Islet of Langerhans (tissue), 1 donor: ENCODE data around the gene DOP1A.
"Not testable (repeated sequence)": the region's sequence is repeated elsewhere in the genome, so short reads cannot be mapped to it uniquely, and the experiment has no call there.

Experiments used
- FAIRE-seq: peaks from one replicate; lab custom pipeline; 2011; peaks lifted over from hg19 to GRCh38; lab: Jason Lieb, UNC

DOP1A gene

GRCh38 chr6:83155794-83156193 lies 88.3 kb downstream of the DOP1A start:
- FAIRE-seq = no peak

DNA sequence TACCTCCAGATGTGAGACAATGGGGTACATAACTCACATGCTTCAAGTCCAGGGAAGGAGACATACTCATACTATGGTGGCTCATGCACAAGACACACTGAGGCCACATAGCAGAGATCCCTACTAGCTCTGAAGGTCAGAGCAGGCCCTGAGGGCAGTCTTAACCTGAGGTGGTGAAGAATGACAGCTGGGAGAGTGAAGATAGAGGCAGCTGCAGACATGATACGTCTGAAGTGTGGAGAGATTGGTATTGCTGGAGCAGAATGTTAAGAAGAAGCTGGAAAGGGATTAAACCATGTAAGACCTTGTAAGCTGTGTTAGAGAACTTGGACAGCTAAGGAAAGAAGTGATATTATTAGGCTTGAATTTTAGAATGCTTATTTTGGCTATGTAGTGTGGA lies 92.7 kb downstream of the DOP1A start:
- no peak for FAIRE-seq

DNA sequence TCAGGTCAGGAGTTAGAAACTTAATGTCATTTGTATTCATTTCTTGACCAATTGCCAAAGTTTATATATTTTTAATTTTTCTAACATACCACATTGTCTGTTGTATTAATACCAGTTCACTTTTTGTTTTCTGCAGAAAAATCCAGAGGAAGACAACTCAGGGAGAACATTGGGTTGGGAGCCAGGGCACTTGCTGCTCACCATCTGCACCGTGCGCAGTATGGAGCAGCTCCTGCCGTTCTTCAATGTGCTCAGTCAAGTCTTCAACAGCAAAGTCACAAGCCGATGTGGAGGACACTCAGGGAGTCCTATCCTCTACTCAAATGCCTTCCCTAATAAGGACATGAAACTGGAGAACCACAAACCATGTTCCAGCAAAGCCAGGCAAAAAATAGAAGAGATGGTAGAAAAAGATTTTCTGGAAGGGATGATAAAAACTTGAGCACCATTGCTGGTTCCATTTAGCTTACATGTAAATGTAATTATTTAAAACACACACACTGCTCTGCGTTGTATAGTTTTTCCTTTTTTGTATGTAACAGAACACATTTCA lies 100.3 kb downstream of the DOP1A start:
- FAIRE-seq = no peak

- FAIRE-seq = no peak
Measured at GRCh38 chr6:83168556-83168955, 101.1 kb downstream of the DOP1A start.

DNA sequence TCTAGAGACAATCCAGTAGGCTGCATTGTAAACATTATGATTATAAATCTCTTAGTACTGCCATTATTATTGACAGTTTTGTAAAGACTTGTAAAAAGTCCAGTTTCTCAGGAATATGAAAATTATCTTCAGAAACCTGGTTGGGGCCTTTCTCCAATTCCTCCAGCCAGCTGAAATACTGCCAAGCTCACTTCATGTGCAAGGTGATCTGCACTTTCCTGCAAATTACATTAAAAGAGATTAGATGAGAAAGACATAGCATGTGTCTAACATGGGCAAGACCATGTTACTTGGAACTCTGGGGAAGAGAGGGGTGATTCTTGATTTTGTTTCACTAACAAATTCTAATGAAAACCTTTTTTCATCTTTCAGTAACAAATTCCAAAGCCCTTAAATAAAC lies 101.6 kb downstream of the DOP1A start:
- no peak for FAIRE-seq

GRCh38 chr6:83169511-83169910 lies 102.0 kb downstream of the DOP1A start:
- FAIRE-seq = no peak

GRCh38 chr6:83176246-83176645 lies 108.8 kb downstream of the DOP1A start:
- FAIRE-seq = no peak

DNA sequence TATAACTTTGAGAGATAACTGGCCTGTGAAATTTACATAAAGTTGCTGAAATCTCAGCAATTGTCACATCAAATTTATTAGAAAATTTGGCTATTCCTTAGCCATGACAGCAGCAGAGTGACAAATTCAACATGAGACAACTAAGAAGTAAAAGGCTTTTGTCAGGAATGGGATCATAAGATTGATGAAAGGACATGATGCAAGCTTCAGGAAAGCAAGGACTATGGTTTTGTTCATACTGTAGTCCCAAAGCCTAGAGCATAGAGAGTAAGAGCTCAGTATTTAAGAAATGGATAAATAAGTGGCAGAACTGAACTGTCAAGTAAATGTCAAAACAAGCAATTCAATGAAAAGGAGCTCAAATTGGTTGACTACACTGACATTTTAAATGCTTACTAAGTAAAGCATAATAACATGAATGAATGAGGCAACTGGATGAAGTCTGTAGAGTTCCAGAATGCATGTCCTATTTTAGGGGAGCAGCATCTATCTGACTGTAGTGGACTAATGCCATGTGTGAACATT lies 113.0 kb downstream of the DOP1A start:
- FAIRE-seq = no peak

DNA sequence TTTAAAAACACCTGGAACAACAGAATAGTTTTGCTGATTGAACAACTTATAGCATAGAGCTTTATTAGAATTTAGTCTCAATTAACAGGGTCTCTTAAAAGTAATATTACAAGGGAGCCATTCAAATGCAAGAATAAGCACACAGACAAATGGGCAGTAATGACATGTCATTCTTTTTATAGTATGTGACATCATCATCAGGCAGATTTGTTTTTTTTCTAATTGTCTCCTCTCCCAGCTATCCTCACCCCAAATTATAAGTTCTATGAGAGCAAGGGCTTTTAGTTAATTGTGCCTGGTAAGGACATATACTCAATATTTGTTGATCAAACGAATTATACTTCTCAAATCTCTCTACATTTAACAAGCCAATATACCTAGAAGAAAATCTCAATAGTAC lies 114.6 kb downstream of the DOP1A start:
- FAIRE-seq = peak; percentile 94

DNA sequence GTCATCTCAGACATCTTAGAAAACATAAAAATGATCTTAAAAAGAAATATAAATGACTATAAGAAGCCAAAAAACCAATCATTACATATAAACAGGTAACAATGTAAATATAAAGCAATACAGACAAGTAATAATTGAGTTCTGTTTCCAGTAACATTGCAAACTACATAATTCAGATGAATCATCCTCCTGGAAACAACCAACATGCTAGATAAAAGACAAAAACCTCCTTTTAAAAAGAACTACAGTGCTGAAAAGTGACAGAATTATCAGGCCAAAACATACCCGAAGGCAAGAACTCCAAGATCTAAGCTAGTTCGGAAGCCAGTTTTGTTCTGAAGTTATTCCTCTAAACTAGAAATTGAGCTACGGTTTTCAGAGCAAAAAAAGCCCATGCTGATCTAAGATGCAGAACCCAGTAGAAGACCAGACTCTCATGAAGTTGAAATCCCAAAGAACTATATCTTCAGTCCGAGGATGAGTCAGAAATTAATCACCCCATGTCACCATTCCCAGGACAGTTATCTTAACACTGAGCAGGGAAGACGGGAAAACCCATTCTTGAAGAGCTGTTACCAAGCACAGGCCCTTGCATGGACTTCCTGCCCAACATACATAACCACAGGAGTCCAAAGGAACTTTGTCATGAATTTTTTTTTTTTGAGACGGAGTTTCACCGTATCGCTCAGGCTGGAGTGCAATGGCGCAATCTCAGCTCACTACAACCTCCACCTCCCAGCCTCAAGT lies 115.8 kb downstream of the DOP1A start:
- FAIRE-seq = no peak

GRCh38 chr6:83185096-83185495 lies 117.6 kb downstream of the DOP1A start:
- no peak for FAIRE-seq

GRCh38 chr6:83188501-83188900 lies 121.0 kb downstream of the DOP1A start:
- FAIRE-seq = no peak

DNA sequence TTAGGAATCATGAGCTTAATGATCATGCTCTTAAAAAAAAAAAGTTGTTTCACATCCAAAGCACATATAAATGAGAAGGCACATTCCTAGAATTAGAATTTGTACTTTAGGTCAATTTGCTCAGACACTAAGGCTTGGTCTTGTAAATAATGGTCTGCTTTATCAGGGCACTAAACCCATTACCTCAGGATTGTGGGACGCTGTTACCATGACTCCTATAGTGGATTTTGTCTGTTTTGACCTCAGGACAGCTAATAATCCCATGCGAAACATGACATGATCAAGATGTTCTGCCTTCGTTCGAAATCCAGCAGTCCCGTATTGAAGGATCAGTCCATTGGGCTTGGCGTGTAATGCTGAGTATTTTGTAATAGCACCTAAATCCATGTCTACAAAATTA lies 123.2 kb downstream of the DOP1A start:
- FAIRE-seq = no peak

DNA sequence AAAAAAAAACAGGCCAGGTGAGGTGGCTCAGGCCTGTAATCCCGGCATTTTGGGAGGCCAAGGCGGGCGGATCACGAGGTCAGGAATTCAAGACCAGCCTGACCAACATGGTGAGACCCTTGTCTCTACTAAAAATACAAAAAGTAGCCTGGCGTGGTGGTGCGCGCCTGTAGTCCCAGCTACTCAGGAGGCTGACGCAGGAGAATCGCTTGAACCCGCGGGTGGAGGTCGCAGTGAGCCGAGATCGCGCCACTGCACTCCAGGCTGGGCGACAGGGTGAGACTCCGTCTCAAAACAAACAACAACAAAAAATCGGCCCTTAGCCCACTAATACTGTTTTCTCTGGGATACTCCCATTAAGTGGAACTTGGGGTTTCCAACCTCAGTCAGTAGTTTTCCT lies 124.5 kb downstream of the DOP1A start:
- FAIRE-seq = not testable (repeated sequence)

DNA sequence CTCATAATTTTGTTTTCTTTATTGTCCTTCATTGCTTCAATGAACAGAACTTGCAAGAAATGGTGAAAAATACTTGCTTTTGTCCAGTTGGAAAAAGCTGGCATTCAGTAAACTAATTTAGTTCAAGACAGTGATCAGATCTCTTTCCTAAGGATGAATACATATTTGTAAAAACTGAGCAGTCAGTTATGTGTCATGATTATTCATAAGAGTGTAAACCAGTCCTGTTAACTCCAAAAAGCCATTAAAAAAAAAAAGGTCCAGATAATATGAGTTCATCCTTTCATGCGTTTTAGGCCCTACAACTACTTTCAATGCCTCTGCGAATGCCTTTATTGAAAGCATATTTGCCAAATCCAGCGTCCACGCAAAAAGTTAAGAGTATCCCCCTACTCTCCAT lies 125.0 kb downstream of the DOP1A start:
- FAIRE-seq = no peak

GRCh38 chr6:83192871-83193746 lies 125.6 kb downstream of the DOP1A start, which contains the start of the genes PGM3 and RWDD2A:
Gene PGM3, minus strand, starts transcription at chr6:83193265. Its CDS starts 2,253 bp downstream, at chr6:83191012.
Gene RWDD2A, plus strand, starts transcription at chr6:83193357. Its CDS starts 1,095 bp downstream, at chr6:83194452.
- FAIRE-seq = no peak

DNA sequence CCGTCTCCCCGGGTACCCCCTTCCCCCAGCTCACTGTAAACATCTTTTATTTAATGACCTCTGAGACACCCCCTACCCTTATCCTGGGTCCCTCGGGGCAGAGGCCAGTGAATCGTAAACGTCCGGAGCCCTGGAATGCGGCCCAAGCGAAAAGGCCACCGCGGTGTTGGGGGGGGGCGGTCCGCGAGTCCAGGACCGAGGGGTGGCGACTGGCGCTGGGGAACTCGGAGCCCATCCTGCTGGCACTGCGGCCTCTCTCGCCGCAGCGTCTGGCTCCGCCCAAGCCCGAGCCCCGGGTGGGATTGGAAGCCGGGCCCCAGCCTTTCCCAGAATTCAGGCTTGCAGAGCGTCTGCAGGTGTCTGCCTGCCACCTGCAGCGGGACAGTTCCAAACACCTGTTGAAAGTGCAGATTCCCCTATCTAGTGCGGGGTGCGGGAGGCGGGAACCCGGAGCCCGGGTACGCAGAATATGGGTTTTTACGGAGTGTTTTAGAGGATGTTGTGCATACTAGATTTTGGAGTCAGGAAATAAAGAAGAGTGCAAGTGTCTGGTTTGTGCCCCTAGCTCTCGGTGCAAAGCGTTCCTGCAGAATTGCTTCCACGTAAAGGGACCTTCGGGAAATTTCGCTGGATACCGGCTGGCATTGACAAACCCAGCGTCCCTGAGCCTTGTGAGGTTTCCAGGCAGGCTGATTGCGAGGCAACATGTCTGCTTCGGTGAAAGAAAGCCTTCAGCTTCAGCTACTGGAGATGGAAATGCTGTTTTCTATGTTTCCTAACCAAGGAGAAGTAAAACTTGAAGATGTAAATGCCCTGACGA lies 126.5 kb downstream of the DOP1A start:
- no peak for FAIRE-seq

DNA sequence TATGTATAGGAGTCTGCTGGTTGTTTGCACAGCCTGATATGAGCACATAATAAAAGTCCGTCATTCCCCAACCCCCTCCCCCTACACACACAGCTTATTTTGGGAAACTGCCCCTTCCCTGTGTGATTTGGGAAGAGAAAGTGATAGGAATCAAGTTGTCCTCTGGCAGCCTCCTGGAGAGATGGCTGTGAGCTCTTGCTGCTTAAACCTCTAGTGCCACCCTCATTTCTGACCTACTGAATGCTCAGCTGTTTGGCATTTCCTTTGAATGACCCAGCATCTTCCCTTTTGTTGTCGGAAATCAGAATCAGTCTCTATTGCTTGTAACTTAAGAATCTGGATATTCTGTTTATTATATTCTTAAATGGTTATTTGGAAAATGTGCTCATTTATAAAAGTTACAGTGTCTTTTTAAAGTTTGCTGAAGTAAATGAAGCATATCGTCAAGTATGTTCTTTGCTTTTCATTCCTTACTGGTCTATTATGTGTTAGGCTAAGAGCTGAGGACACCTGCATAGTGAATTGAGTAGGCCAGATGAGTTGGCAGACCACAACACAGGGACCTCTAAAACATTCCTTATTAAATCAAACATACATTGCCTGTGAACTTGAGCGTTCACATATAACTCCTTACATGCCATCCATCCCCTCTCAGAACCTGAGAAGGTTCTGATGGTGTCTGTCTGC lies 131.2 kb downstream of the DOP1A start:
- FAIRE-seq = no peak

- FAIRE-seq = no peak
Measured at GRCh38 chr6:83199173-83199862, 131.8 kb downstream of the DOP1A start.

GRCh38 chr6:83199863-83200225 lies 132.4 kb downstream of the DOP1A start:
- no peak for FAIRE-seq

GRCh38 chr6:83202031-83202430 lies 134.6 kb downstream of the DOP1A start:
- FAIRE-seq = no peak
